Neural cell (in vitro differentiated cells): ENCODE measurements around the gene C4BPA. TPM values are rescaled to one million over a fixed set of nuclear protein-coding genes. Genes with fewer than 3 reads are reported as not detected.

Experiments
- H2AFZ ChIP-seq: fragments of 200-600, 300-800 bp; sonication (generic), shearing (Covaris generic); 2 replicates; pipeline ENCODE4 v1.6.0; 2014; ENCODE audit warnings: low read depth, mild to moderate bottlenecking, antibody characterized with exemption, low read length, moderate library complexity
- H3F3A ChIP-seq: fragments of 200-600 bp; shearing (Covaris generic); 2 replicates; pipeline ENCODE4 v1.6.1; 2016; ENCODE audit warnings: mild to moderate bottlenecking, moderate library complexity, mixed read lengths, antibody characterized with exemption, low read length; ENCODE audit not compliant: insufficient read depth, poor library complexity, severe bottlenecking
- H3K27ac ChIP-seq: fragments of 200-600, 300-800 bp; sonication (generic), shearing (Covaris generic); 2 replicates; pipeline ENCODE4 v1.5.1; 2014; ENCODE audit warnings: mild to moderate bottlenecking, low read length, moderate library complexity
- H3K27me3 ChIP-seq: fragments of 300-800, 200-600 bp; sonication (generic), shearing (Covaris generic); 2 replicates; pipeline ENCODE4 v1.6.0; 2014; ENCODE audit warnings: mild to moderate bottlenecking, low read depth, low read length, moderate library complexity; ENCODE audit not compliant: insufficient read depth
- H3K36me3 ChIP-seq: fragments of 300-800, 200-600 bp; sonication (generic), shearing (Covaris generic); 2 replicates; pipeline ENCODE4 v1.5.1; 2014; ENCODE audit warnings: mild to moderate bottlenecking, antibody characterized with exemption, low read length, moderate library complexity; ENCODE audit not compliant: insufficient read depth
- H3K4me2 ChIP-seq: fragments of 300-800, 200-600 bp; sonication (generic), shearing (Covaris generic); 2 replicates; pipeline ENCODE4 v1.6.0; 2014; ENCODE audit warnings: mild to moderate bottlenecking, low read length
- H3K4me3 ChIP-seq: fragments of 300-800, 200-600 bp; sonication (generic), shearing (Covaris generic); 2 replicates; pipeline ENCODE4 v1.5.1; 2014; ENCODE audit warnings: mild to moderate bottlenecking, low read length, moderate library complexity
- H3K79me2 ChIP-seq: fragments of 200-600 bp; shearing (Covaris generic); replicated peaks from 2 replicates; pipeline ENCODE4 v1.6.0; 2014; ENCODE audit warnings: mild to moderate bottlenecking, low read length, moderate library complexity; ENCODE audit not compliant: insufficient read depth
- H3K9ac ChIP-seq: fragments of 300-800, 200-600 bp; sonication (generic), shearing (Covaris generic); 2 replicates; pipeline ENCODE4 v1.6.1; 2016; ENCODE audit warnings: mild to moderate bottlenecking, low read length, mixed read lengths
- H3K9me2 ChIP-seq: fragments of 200-600 bp; shearing (Covaris generic); 2 replicates; pipeline ENCODE4 v1.6.1; 2016; ENCODE audit warnings: mild to moderate bottlenecking, low read length, mixed read lengths; ENCODE audit not compliant: insufficient read depth
- H3K9me3 ChIP-seq: fragments of 200-600, 300-800 bp; sonication (generic), shearing (Covaris generic); 2 replicates; pipeline ENCODE4 v1.6.1; 2016; ENCODE audit warnings: mild to moderate bottlenecking, mixed run types, low read length, moderate library complexity, mixed read lengths
- H4K20me1 ChIP-seq: fragments of 200-600 bp; shearing (Covaris generic); 2 replicates; pipeline ENCODE4 v1.6.1; 2016; ENCODE audit warnings: mild to moderate bottlenecking, mixed run types; ENCODE audit not compliant: insufficient read depth
- EP300 ChIP-seq: fragments of 450-650 bp; conservative IDR thresholded peaks from 2 replicates; pipeline ENCODE4 v1.6.1; 2014; ENCODE audit warnings: antibody characterized with exemption, mild to moderate bottlenecking, moderate library complexity; ENCODE audit not compliant: poor library complexity, severe bottlenecking
- EZH2 ChIP-seq: fragments of 200-600, 300-800 bp; shearing (Covaris generic), sonication (generic); IDR thresholded peaks from 2 replicates; pipeline ENCODE4 v1.6.1; 2014; ENCODE audit warnings: antibody characterized with exemption, low read length, borderline replicate concordance, mild to moderate bottlenecking; ENCODE audit not compliant: insufficient read depth, poor library complexity, severe bottlenecking
- MXI1 ChIP-seq: fragments of 450-650 bp; conservative IDR thresholded peaks from 2 replicates; pipeline ENCODE4 v1.6.1; 2014; ENCODE audit warnings: antibody characterized with exemption, mild to moderate bottlenecking; ENCODE audit not compliant: poor library complexity, severe bottlenecking
- POLR2AphosphoS5 ChIP-seq: IDR thresholded peaks from 2 replicates; pipeline ENCODE4 v1.6.1; 2012
- RAD21 ChIP-seq: fragments of 450-650 bp; conservative IDR thresholded peaks from 2 replicates; pipeline ENCODE4 v1.6.1; 2014; ENCODE audit warnings: antibody characterized with exemption, mild to moderate bottlenecking, moderate library complexity
- SMC3 ChIP-seq: fragments of 450-650 bp; conservative IDR thresholded peaks from 2 replicates; pipeline ENCODE4 v1.6.1; 2014; ENCODE audit warnings: antibody characterized with exemption, mild to moderate bottlenecking, moderate library complexity; ENCODE audit not compliant: poor library complexity
- TAF1 ChIP-seq: IDR thresholded peaks from 2 replicates; pipeline ENCODE4 v1.6.1; 2012; ENCODE audit warnings: low read depth
- polyA plus RNA-seq: library from polyadenylated mRNA; depleted of rRNA; stranded (reverse); fragments of >200 nt; gene quantifications from 2 replicates; pipeline ENCODE4 v1.2.3, GENCODE V29; 2014
- TF ChIP-seq, protein P1 (sequence below): IDR thresholded peaks from 2 replicates; pipeline ENCODE4 v1.6.1; 2012; ENCODE audit warnings: borderline replicate concordance
- TF ChIP-seq, protein P2 (sequence below): fragments of 450-650 bp; IDR thresholded peaks from 2 replicates; pipeline ENCODE4 v1.5.1; 2014; ENCODE audit warnings: antibody characterized with exemption, mild to moderate bottlenecking, moderate library complexity; ENCODE audit not compliant: poor library complexity, severe bottlenecking

Gene C4BPA
- polyA plus RNA-seq, 1 donor from 2014 or later, result not detected

DNA sequence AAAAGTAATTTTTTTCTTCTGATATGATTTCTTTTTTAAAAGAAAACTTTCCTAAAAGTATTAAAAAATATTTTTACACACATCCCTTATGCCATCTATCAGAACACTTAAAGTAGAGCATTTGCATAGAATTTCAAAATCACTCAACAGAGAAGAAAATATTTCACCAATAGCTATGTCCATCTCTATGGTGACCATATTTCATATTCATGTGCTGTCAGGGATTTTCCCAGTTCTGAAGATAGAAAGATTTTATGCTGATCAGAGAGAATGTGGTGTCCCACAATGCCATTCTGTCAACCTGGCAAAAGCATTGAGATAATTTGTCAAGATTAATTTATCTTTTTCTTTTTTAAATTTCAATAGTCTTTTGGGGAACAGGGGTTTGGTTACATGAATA is 87.0 kb downstream of the C4BPA start:
- no peak overlapping the region for H3K4me2 ChIP-seq
- H2AFZ ChIP-seq, result no peak overlapping the region
- no peak overlapping the region for H3K9ac ChIP-seq
- no peaks in the 10 kb centered on the region for H4K20me1 ChIP-seq
- H3K27ac ChIP-seq, result no peak overlapping the region
- H3K79me2 ChIP-seq, result no peaks in the 10 kb centered on the region
- H3K9me3 ChIP-seq, result no peaks in the 10 kb centered on the region
- TF ChIP-seq TAF1 (no peak), SMC3 (no peak), POLR2AphosphoS5 (no peak), RAD21 (no peak), MXI1 (no peak), EP300 (no peak), EZH2 (no peak)
- TF ChIP-seq, protein P1, sequence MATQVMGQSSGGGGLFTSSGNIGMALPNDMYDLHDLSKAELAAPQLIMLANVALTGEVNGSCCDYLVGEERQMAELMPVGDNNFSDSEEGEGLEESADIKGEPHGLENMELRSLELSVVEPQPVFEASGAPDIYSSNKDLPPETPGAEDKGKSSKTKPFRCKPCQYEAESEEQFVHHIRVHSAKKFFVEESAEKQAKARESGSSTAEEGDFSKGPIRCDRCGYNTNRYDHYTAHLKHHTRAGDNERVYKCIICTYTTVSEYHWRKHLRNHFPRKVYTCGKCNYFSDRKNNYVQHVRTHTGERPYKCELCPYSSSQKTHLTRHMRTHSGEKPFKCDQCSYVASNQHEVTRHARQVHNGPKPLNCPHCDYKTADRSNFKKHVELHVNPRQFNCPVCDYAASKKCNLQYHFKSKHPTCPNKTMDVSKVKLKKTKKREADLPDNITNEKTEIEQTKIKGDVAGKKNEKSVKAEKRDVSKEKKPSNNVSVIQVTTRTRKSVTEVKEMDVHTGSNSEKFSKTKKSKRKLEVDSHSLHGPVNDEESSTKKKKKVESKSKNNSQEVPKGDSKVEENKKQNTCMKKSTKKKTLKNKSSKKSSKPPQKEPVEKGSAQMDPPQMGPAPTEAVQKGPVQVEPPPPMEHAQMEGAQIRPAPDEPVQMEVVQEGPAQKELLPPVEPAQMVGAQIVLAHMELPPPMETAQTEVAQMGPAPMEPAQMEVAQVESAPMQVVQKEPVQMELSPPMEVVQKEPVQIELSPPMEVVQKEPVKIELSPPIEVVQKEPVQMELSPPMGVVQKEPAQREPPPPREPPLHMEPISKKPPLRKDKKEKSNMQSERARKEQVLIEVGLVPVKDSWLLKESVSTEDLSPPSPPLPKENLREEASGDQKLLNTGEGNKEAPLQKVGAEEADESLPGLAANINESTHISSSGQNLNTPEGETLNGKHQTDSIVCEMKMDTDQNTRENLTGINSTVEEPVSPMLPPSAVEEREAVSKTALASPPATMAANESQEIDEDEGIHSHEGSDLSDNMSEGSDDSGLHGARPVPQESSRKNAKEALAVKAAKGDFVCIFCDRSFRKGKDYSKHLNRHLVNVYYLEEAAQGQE, result no peak
- TF ChIP-seq, protein P2, sequence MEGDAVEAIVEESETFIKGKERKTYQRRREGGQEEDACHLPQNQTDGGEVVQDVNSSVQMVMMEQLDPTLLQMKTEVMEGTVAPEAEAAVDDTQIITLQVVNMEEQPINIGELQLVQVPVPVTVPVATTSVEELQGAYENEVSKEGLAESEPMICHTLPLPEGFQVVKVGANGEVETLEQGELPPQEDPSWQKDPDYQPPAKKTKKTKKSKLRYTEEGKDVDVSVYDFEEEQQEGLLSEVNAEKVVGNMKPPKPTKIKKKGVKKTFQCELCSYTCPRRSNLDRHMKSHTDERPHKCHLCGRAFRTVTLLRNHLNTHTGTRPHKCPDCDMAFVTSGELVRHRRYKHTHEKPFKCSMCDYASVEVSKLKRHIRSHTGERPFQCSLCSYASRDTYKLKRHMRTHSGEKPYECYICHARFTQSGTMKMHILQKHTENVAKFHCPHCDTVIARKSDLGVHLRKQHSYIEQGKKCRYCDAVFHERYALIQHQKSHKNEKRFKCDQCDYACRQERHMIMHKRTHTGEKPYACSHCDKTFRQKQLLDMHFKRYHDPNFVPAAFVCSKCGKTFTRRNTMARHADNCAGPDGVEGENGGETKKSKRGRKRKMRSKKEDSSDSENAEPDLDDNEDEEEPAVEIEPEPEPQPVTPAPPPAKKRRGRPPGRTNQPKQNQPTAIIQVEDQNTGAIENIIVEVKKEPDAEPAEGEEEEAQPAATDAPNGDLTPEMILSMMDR, result no peak
- H3K9me2 ChIP-seq, result no peaks in the 10 kb centered on the region
- no peaks in the 10 kb centered on the region for H3K27me3 ChIP-seq
- H3K4me3 ChIP-seq, result no peak overlapping the region
- H3F3A ChIP-seq, result no peaks in the 10 kb centered on the region
- H3K36me3 ChIP-seq, result no peaks in the 10 kb centered on the region

DNA sequence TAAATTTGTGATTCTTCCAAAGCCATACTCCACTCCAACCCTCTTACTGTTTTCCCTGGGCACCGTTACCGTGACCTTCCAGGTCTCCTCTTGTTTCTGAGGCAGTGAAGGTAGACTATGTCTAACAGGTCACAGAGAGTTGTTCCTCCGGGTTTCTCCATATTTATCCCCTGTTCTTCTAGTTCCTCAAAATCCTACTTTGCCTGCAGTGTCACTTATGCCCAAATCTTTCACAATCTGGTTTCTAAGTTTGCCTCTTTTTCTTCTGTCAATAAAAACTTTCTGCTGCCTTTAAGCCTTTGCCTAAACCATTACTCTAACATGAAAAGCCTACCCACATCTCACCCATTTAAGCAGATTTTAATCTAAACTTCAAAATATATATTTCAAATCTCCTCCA is 87.7 kb downstream of the C4BPA start:
- Histone ChIP-seq H3K9me3 (no peaks in the 10 kb centered on the region), H3K4me3 (no peak overlapping the region), H3F3A (no peaks in the 10 kb centered on the region), H3K79me2 (no peaks in the 10 kb centered on the region), H2AFZ (no peak overlapping the region), H4K20me1 (no peaks in the 10 kb centered on the region), H3K9me2 (no peaks in the 10 kb centered on the region), H3K27me3 (no peaks in the 10 kb centered on the region), H3K9ac (no peak overlapping the region), H3K27ac (no peak overlapping the region), H3K4me2 (no peak overlapping the region), H3K36me3 (no peaks in the 10 kb centered on the region)
- no peak for TF ChIP-seq RAD21
- TF ChIP-seq, protein P2, result no peak
- no peak for TF ChIP-seq TAF1
- TF ChIP-seq, protein P1, result no peak
- TF ChIP-seq SMC3, result no peak
- no peak for TF ChIP-seq POLR2AphosphoS5
- no peak for TF ChIP-seq EP300
- TF ChIP-seq EZH2, result no peak
- no peak for TF ChIP-seq MXI1
